Stimulated activated CD4-positive, alpha-beta T cell treated with anti-CD3 and anti-CD28 coated beads, Interleukin-15, amount 100 ng/mL, for 24 hours (primary cell): ENCODE measurements around the gene EDIL3.
"Not testable (repeated sequence)": the region's sequence is repeated elsewhere in the genome, so short reads cannot be mapped to it uniquely, and the experiment has no call there.

Source experiments
- DNase-seq: peaks from one replicate; pipeline ENCODE4 v3.0.0-alpha.2; 2020

The EDIL3 gene

DNA sequence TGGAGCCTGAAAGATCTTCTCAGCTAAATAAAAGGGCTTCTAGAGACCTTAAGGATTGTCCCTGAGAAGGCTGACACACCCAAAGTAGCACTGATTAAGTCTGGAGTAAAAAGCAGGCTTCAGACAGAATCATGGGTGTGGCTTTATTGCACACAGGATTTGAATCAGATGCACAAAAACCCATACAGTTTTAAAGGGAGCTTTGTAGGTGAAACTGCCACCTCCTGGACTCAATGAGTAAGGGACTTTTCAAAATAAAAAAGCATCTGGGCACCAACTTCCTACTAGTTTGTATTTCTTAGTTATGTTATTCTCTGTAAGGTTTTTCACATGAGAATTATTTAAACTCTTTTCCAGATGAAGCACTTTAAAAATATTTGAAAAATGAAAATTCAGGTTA lies 129.4 kb downstream of the EDIL3 start:
- DNase-seq = no peak

DNA sequence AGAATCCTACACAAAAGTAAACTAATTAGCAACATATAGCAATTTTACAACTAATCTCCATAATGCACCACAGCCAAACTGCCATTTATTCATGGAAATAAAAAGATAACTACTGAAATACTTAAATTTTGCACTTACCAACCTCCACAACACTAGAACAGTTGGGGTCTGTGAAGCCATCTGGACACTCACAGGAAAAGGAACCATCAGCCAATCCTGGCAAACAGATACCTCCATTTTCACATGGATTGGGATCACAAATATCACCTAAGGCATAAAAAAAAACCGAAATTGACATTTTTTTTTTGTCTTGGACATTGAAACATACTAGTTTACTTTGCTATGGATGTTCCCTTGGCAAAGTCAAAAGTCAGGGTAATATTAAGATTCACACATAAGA lies 130.7 kb downstream of the EDIL3 start:
- no peak for DNase-seq

GRCh38 chr5:84251503-84251902 lies 133.2 kb downstream of the EDIL3 start:
- DNase-seq = no peak

- DNase-seq = no peak
Observed at GRCh38 chr5:84249918-84250630, 134.6 kb downstream of the EDIL3 start.

DNA sequence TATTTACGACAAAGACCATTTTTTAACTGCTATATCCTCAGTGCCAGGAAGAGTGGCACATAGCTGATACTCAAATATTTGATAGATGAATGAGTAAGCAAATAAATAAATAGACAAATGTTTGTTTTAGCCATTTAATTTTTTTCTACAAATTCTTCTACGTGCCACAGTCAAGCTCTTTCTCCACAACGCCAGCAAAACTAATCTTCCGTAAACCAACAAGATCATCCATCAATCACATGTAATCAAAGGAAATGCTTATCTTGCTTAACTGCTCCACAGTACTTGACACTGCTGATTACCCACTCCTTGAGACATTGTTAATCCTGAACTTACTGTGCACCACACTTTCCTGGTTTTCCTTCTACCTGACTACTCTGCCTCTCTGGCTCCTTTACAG lies 136.7 kb downstream of the EDIL3 start:
- no peak for DNase-seq

- no peak for DNase-seq
Observed at GRCh38 chr5:84242286-84242685, 142.4 kb downstream of the EDIL3 start.

DNA sequence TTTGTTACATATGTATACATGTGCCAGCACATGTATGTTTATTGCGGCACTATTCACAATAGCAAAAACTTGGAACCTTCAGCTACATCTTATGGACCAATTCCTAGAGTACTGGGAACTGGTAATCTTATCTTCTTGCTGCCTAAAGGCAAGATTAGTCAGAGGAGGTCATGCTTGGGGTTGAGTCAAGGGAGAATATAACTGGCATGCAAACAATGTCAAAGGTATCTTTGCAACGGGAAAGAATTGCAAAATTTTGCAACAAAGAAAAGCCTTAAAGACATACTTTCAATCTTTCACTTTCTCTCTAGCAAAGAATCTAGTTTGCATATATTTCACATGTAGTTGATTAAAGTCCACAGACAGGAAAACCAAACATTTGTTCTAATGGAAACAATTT lies 145.2 kb downstream of the EDIL3 start:
- DNase-seq = no peak

DNA sequence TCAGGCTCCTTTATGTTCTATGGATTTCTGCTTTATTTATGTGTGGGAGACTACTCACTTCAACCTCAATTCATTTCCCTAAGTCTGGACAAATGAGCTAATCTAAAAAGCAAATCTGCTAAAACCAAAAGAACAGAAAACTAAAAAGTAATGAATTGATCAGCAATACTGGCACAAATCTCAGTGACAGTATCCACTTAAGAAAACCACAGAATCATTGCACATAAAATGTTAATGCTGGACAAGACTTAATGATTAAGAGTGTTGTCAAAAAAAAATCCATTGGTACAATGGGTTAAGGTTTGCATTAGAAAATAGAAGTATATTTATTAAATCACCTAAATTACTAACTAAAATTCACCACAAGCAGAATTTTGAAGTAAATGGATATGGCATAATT lies 147.6 kb downstream of the EDIL3 start:
- DNase-seq = no peak

GRCh38 chr5:84231433-84231832 lies 153.2 kb downstream of the EDIL3 start:
- no peak for DNase-seq

- no peak for DNase-seq
Observed at GRCh38 chr5:84229045-84229444, 155.6 kb downstream of the EDIL3 start.

DNA sequence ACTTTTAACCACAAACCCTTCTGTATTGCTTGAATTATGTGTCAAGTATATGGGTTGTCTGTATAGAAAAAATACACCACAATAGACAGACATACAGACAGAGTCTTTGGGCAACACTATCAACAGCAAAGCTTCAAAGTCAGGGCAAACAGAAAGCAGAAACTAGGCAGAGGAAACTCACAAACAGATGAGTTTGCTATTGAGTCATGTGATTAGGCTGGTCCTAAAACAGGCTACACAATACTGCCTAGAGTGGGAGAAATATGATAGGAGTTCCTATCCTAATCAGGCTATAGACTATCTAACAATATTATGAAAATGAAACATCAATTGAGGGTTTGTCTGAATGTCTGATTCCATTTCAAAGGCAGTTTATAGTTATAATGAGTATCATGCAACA lies 156.4 kb downstream of the EDIL3 start:
- DNase-seq = no peak

DNA sequence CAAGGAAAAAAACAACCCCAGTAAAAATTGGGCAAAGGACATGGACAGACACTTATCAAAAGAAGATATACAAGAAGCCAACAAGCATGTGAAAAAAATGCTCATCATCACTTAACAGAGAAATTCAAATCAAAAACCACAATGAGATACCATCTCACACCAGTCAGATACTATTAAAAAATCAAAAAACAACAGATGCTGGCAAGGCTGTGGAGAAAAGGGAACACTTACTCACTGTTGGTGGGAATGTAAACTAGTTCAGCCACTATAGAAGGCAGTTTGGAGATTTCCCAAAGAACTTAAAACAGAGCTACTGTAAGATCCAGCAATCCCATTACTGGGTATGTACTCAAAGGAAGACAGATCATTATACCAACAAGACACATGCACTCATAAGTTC lies 157.4 kb downstream of the EDIL3 start:
- no peak for DNase-seq

GRCh38 chr5:84218546-84218945 lies 166.1 kb downstream of the EDIL3 start:
- DNase-seq = no peak

- no peak for DNase-seq
Observed at GRCh38 chr5:84215521-84215920, 169.2 kb downstream of the EDIL3 start.

GRCh38 chr5:84213861-84214260 lies 170.8 kb downstream of the EDIL3 start:
- DNase-seq = no peak

GRCh38 chr5:84213212-84213611 lies 171.5 kb downstream of the EDIL3 start:
- no peak for DNase-seq

DNA sequence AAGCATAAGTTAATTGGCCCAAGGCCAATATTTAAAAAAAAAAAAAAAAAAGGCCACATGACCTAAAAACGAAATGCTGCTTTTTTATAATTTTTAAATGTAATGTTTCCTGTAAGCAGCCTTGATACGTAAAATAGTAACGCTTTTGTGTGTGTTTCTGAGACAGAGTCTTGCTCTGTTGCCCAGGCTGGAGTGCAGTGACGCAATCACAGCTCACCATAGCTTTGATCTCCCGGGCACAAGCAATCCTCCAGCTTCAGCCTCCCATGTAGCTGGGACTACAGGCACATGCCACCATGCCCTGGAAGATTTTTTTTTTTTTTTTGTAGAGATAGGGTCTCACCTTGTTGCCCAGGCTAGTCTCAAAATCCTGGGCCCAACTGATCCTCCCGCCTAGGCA lies 179.9 kb downstream of the EDIL3 start:
- no peak for DNase-seq

- no peak for DNase-seq
Observed at GRCh38 chr5:84202136-84202535, 182.5 kb downstream of the EDIL3 start.

- DNase-seq = no peak
Observed at GRCh38 chr5:84197538-84197937, 187.1 kb downstream of the EDIL3 start.

GRCh38 chr5:84191281-84191680 lies 193.4 kb downstream of the EDIL3 start:
- no peak for DNase-seq

DNA sequence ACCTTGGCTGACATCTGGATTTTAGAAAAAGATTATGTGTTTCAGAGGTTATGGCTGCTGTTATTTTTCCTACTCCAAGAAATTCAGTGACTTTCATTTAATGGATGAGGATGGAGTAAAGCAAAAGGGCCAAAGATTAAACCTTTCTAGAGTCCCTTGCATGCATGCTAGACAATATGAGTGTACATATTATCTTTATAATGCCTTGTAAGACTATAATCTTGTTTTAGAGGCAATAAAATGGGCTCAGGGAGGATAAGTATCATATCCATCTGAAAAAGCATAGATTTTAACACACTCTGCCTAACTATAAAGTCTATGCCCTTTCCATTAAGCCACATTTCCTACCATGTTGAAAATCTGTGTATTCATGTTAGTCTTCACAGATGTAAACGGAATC lies 199.8 kb downstream of the EDIL3 start:
- no peak for DNase-seq

DNA sequence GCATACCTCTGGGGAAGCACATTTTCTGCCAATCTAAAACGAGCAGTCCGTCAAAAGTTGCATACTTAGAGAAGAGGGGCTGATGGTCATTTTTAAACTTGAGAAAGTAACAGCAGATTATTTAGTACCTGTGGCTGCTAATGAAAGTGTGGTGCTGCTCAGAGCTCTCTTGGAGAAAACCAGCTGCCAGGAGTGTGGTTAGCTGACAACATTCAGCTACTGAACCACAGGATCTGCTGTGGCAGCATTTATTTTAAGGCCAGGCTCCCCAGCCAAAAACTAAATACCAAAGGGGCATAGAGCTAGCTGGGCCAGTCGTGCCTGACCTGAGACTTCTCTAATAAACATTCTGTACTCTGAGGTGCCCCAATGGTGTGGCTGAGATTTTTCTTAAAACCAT lies 203.6 kb downstream of the EDIL3 start:
- DNase-seq = no peak

DNA sequence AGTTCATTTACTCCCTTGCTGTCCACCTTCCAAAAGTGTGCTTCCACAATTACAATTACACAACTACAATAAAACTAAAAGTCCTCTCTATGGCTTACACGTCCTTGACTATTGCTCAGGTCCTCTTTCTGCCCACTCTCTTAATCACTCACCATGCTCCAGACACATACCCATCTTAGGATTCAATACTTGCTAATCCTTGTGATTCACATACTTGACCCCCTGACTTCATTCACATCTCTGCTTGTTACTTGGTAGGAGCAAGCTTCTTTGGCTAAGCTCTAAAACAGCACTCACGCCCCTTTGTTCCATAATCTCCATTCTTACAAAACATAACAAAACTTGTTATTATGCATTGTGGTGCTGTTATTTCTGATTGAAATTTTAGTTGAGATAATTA lies 215.8 kb downstream of the EDIL3 start:
- no peak for DNase-seq

DNA sequence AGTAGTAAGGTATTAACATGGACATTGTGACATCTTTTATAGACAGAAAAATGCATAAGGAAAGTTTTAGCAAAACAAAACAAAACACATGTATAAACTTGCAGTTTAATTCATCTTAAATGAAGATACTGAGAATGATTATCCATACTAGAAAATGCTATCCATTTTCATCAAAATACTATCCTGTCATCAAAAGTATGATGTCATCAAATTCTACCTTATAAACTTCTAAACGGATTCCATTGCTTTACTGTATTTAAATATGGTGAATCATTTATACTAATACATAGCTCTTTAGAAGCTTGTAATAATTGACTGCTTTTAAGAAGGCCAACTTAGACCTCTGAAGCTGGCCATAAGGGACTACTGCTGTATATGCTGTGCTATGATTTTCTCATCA lies 221.0 kb downstream of the EDIL3 start:
- no peak for DNase-seq

DNA sequence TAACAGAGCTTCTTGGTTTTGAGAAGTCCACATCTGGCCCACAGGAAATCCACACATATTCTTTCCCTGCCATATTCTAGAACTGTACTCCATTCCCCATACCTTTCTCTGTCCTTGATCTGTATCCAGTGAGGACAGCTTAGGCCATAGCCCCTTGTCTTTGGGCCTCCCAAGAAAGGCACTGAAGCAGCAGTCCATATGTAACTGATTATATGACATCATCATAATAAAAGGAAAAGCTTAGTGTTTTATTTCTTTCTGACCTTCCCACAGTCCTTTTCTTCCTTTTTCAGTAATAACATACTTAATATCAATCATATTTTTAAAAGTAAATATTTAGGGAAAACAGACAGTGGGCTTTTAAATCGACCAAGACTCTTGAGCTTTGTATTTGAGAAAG lies 222.0 kb downstream of the EDIL3 start:
- no peak for DNase-seq

- not testable (repeated sequence) for DNase-seq
Observed at GRCh38 chr5:84160650-84161049, 224.0 kb downstream of the EDIL3 start.
